ENCODE data around the gene NADK2.
"Not testable (repeated sequence)": the region's sequence is repeated elsewhere in the genome, so short reads cannot be mapped to it uniquely, and the experiment has no call there.

Gene NADK2

GRCh38 chr5:36241631-36242533, at the start of gene NADK2:
Gene NADK2, minus strand, starts transcription at chr5:36241925. Its CDS starts 127 bp downstream, at chr5:36241798.
- H3K4me1 Mint-ChIP-seq = peaks cover 48% of the 10 kb centered on the region
- ATAC-seq = peak; percentile 90
- peaks cover 5% of the 10 kb centered on the region for H3K36me3 Mint-ChIP-seq (ENCODE audit: low read depth)
- peak within 1 kb of the TSS; percentile 94 for H3K27ac Mint-ChIP-seq
- peaks cover 8% of the 10 kb centered on the region for H3K9me3 Mint-ChIP-seq
- H3K4me3 Mint-ChIP-seq = peak within 1 kb of the TSS; percentile 84
- peak; percentile 89 for DNase-seq
- H3K27me3 Mint-ChIP-seq = no peaks in the 10 kb centered on the region

- H3K36me3 Mint-ChIP-seq (ENCODE audit: low read depth) = no peaks in the 10 kb centered on the region
- ATAC-seq (no peak), DNase-seq (no peak)
- H3K4me1 Mint-ChIP-seq = no peaks in the 10 kb centered on the region
- no peak overlapping the region for H3K27ac Mint-ChIP-seq
- peaks cover 3% of the 10 kb centered on the region for H3K27me3 Mint-ChIP-seq
- no peak overlapping the region for H3K4me3 Mint-ChIP-seq
- peaks cover 2% of the 10 kb centered on the region for H3K9me3 Mint-ChIP-seq
Observed at GRCh38 chr5:36285837-36286615, 44.3 kb upstream of the NADK2 start.

GRCh38 chr5:36283775-36284174, 42.0 kb upstream of the NADK2 start:
- H3K4me1 Mint-ChIP-seq, H3K9me3 Mint-ChIP-seq: not testable (repeated sequence)

GRCh38 chr5:36281626-36282025, 39.9 kb upstream of the NADK2 start:
- H3K4me1 Mint-ChIP-seq = no peaks in the 10 kb centered on the region
- no peak overlapping the region for H3K4me3 Mint-ChIP-seq
- no peaks in the 10 kb centered on the region for H3K36me3 Mint-ChIP-seq (ENCODE audit: low read depth)
- DNase-seq (no peak), ATAC-seq (no peak)
- H3K27me3 Mint-ChIP-seq = peaks cover 2% of the 10 kb centered on the region
- peaks cover 4% of the 10 kb centered on the region for H3K9me3 Mint-ChIP-seq
- no peak overlapping the region for H3K27ac Mint-ChIP-seq

More at GRCh38 chr5:36283775-36284174, 42.0 kb upstream of the NADK2 start:
- H3K36me3 Mint-ChIP-seq (ENCODE audit: low read depth); H3K27ac Mint-ChIP-seq; ATAC-seq; DNase-seq; H3K4me3 Mint-ChIP-seq; H3K27me3 Mint-ChIP-seq: not testable (repeated sequence)

GRCh38 chr5:36279054-36279698, 37.5 kb upstream of the NADK2 start:
- Mint-ChIP-seq H3K9me3 (peaks cover 4% of the 10 kb centered on the region), H3K4me1 (no peaks in the 10 kb centered on the region), H3K27ac (no peak overlapping the region), H3K27me3 (no peaks in the 10 kb centered on the region), H3K4me3 (no peak overlapping the region), H3K36me3 (ENCODE audit: low read depth) (no peaks in the 10 kb centered on the region)
- no peak for ATAC-seq
- DNase-seq = no peak

GRCh38 chr5:36277521-36278176, 35.9 kb upstream of the NADK2 start:
- H3K9me3 Mint-ChIP-seq = peaks cover 4% of the 10 kb centered on the region
- H3K4me3 Mint-ChIP-seq = no peak overlapping the region
- H3K36me3 Mint-ChIP-seq (ENCODE audit: low read depth) = no peaks in the 10 kb centered on the region
- H3K27ac Mint-ChIP-seq = no peak overlapping the region
- ATAC-seq (no peak), DNase-seq (no peak)
- no peaks in the 10 kb centered on the region for H3K27me3 Mint-ChIP-seq
- no peaks in the 10 kb centered on the region for H3K4me1 Mint-ChIP-seq

- Mint-ChIP-seq H3K36me3 (ENCODE audit: low read depth) (no peaks in the 10 kb centered on the region), H3K4me3 (no peak overlapping the region), H3K9me3 (peaks cover 4% of the 10 kb centered on the region), H3K4me1 (no peaks in the 10 kb centered on the region), H3K27me3 (no peaks in the 10 kb centered on the region), H3K27ac (no peak overlapping the region)
- ATAC-seq (no peak), DNase-seq (no peak)
Observed at GRCh38 chr5:36276864-36277263, 35.1 kb upstream of the NADK2 start.

GRCh38 chr5:36273809-36274526, 32.2 kb upstream of the NADK2 start:
- no peak for DNase-seq
- Mint-ChIP-seq H3K27ac (no peak overlapping the region), H3K27me3 (no peaks in the 10 kb centered on the region), H3K9me3 (peaks cover 4% of the 10 kb centered on the region), H3K4me1 (no peaks in the 10 kb centered on the region), H3K4me3 (no peak overlapping the region), H3K36me3 (ENCODE audit: low read depth) (no peaks in the 10 kb centered on the region)
- ATAC-seq = no peak

GRCh38 chr5:36272136-36272690, 30.5 kb upstream of the NADK2 start:
- Mint-ChIP-seq H3K27me3 (no peaks in the 10 kb centered on the region), H3K4me3 (no peak overlapping the region), H3K36me3 (ENCODE audit: low read depth) (no peaks in the 10 kb centered on the region), H3K4me1 (no peaks in the 10 kb centered on the region), H3K27ac (no peak overlapping the region), H3K9me3 (no peaks in the 10 kb centered on the region)
- DNase-seq (no peak), ATAC-seq (no peak)

- Mint-ChIP-seq H3K4me3 (no peak overlapping the region), H3K9me3 (no peaks in the 10 kb centered on the region), H3K27ac (no peak overlapping the region), H3K27me3 (no peaks in the 10 kb centered on the region), H3K36me3 (ENCODE audit: low read depth) (no peaks in the 10 kb centered on the region), H3K4me1 (no peaks in the 10 kb centered on the region)
- no peak for ATAC-seq
- DNase-seq = no peak
Observed at GRCh38 chr5:36270876-36271575, 29.3 kb upstream of the NADK2 start.

- no peak overlapping the region for H3K4me3 Mint-ChIP-seq
- DNase-seq = no peak
- no peaks in the 10 kb centered on the region for H3K4me1 Mint-ChIP-seq
- no peak for ATAC-seq
- no peaks in the 10 kb centered on the region for H3K9me3 Mint-ChIP-seq
- H3K36me3 Mint-ChIP-seq (ENCODE audit: low read depth) = no peaks in the 10 kb centered on the region
- no peaks in the 10 kb centered on the region for H3K27me3 Mint-ChIP-seq
- H3K27ac Mint-ChIP-seq = no peak overlapping the region
Observed at GRCh38 chr5:36270175-36270574, 28.4 kb upstream of the NADK2 start.

GRCh38 chr5:36269478-36269877, 27.8 kb upstream of the NADK2 start:
- Mint-ChIP-seq H3K4me1 (no peaks in the 10 kb centered on the region), H3K27me3 (no peaks in the 10 kb centered on the region), H3K4me3 (no peak overlapping the region), H3K27ac (no peak overlapping the region), H3K9me3 (no peaks in the 10 kb centered on the region), H3K36me3 (ENCODE audit: low read depth) (no peaks in the 10 kb centered on the region)
- no peak for ATAC-seq
- DNase-seq = no peak

- H3K9me3 Mint-ChIP-seq = no peaks in the 10 kb centered on the region
- ATAC-seq = no peak
- DNase-seq = no peak
- no peak overlapping the region for H3K27ac Mint-ChIP-seq
- H3K4me1 Mint-ChIP-seq = no peaks in the 10 kb centered on the region
- H3K36me3 Mint-ChIP-seq (ENCODE audit: low read depth) = no peaks in the 10 kb centered on the region
- H3K27me3 Mint-ChIP-seq = no peaks in the 10 kb centered on the region
- H3K4me3 Mint-ChIP-seq = no peak overlapping the region
Observed at GRCh38 chr5:36267905-36268304, 26.2 kb upstream of the NADK2 start.

Data from activated naive CD8-positive, alpha-beta T cell treated with anti-CD3 and anti-CD28 coated beads, Interleukin-2, amount 50 U/mL, for 24 hours (primary cell).